Measurements from ENCODE around the gene RDM1. TPM values are rescaled to one million over a fixed set of nuclear protein-coding genes. Genes with fewer than 3 reads are reported as not detected.

Gene RDM1
- total and polyA plus RNA-seq, 10 donors: 0.48 to 2.3 (median 0.52) TPM; not detected in 5

DNA sequence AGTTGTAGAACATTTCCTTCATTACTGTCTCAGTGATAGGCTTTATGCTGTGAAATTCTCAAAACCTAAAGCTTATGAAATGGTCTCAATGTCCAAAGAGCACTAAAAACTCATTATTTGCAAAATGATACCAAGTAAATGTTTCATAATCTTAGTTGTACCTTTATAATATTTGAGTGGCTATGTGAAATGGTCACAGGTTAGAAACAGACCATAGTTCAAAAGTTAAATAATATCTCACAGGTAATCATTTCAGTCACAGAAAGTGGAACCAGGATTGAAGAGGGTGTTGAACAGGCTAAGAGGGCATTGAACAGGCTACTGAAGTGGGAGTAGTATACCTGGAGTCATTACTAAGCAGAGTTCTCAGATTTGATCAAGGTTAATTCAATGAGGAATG lies 2.9 kb downstream of the RDM1 start:
- no peak for DNase-seq
- H3K9me3 ChIP-seq: no peaks in the 10 kb centered on the region
- H3K4me1 ChIP-seq: peaks cover 4 to 28% (median 14%) of the 10 kb centered on the region in 6 donors
- H3K27ac ChIP-seq: no peak overlapping the region
- no peak for TF ChIP-seq POLR2A (IDR thresholded peaks at IDR 0.05)
- intact Hi-C loops (cut with DNase I; ENCODE audit: low total_unique reads): no loop called here
- H3K36me3 ChIP-seq: no peaks in the 10 kb centered on the region
- peaks cover 0 to 26% (median 0%) of the 10 kb centered on the region in 7 donors for H3K27me3 ChIP-seq (replicated peaks in 1 of 7)
- H3K4me3 ChIP-seq: no peak overlapping the region

DNA sequence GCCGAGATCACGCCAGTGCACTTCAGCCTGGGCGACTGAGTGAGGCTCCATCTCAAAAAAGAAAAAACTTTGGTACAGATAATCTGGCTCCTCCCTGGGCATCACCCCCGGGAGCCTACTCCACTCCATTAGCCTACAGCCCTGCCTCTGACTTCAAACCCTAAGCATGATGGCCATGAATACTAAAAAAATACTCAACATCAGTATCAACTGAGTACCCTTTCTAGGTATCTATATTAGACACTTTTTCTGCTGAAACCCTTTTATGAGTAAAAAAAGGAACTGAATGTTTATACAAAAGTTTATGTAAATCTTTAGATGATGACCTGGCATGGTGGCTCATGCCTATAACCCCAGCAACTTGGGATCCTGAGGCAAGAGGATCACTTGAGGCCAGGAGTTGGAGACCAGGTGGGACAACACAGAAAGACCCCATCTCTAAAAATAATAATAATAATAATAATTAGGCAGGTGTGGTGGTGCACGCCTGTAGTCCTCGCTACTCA lies 6.9 kb downstream of the RDM1 start:
- no peak for DNase-seq
- 90 to 96% (median 93%) methylated on average over 6 of the region's 6 CpGs for WGBS, 5 donors
- Histone ChIP-seq H3K27ac (peak overlapping the region in 1 of 8 donors; percentile 10), H3K9me3 (no peaks in the 10 kb centered on the region), H3K36me3 (no peaks in the 10 kb centered on the region), H3K27me3 (replicated peaks in 1 of 7) (peaks cover 0 to 3% (median 0%) of the 10 kb centered on the region in 7 donors), H3K4me1 (peaks cover 0 to 8% (median 0%) of the 10 kb centered on the region in 6 donors), H3K4me3 (no peak overlapping the region)
- intact Hi-C loops (cut with DNase I; ENCODE audit: low total_unique reads): no loop called here
- no peak for TF ChIP-seq POLR2A (IDR thresholded peaks at IDR 0.05)
- TF ChIP-seq, protein P1, sequence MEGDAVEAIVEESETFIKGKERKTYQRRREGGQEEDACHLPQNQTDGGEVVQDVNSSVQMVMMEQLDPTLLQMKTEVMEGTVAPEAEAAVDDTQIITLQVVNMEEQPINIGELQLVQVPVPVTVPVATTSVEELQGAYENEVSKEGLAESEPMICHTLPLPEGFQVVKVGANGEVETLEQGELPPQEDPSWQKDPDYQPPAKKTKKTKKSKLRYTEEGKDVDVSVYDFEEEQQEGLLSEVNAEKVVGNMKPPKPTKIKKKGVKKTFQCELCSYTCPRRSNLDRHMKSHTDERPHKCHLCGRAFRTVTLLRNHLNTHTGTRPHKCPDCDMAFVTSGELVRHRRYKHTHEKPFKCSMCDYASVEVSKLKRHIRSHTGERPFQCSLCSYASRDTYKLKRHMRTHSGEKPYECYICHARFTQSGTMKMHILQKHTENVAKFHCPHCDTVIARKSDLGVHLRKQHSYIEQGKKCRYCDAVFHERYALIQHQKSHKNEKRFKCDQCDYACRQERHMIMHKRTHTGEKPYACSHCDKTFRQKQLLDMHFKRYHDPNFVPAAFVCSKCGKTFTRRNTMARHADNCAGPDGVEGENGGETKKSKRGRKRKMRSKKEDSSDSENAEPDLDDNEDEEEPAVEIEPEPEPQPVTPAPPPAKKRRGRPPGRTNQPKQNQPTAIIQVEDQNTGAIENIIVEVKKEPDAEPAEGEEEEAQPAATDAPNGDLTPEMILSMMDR (IDR thresholded peaks at IDR 0.05 in 8 of 11, conservative IDR thresholded peaks at IDR 0.05 in 3 of 11): no peak
- no peak for TF ChIP-seq POLR2AphosphoS5 (IDR thresholded peaks at IDR 0.05)

GRCh38 chr17:35920229-35920628 lies 10.3 kb downstream of the RDM1 start:
- WGBS, 5 donors: 89 to 96% (median 90%) methylated on average over 1 of the region's 1 CpG
- H3K36me3 ChIP-seq: no peaks in the 10 kb centered on the region
- no peaks in the 10 kb centered on the region for H3K9me3 ChIP-seq
- DNase-seq: no peak
- H3K27ac ChIP-seq: no peak overlapping the region
- H3K4me1 ChIP-seq: peaks cover 0 to 8% (median 0%) of the 10 kb centered on the region in 6 donors
- no peaks in the 10 kb centered on the region for H3K27me3 ChIP-seq (replicated peaks in 1 of 7)
- intact Hi-C loops (cut with DNase I; ENCODE audit: low total_unique reads): no loop called here
- no peak overlapping the region for H3K4me3 ChIP-seq
- TF ChIP-seq, protein P1 (IDR thresholded peaks at IDR 0.05 in 8 of 11, conservative IDR thresholded peaks at IDR 0.05 in 3 of 11): no peak
- TF ChIP-seq POLR2A (IDR thresholded peaks at IDR 0.05): no peak
- TF ChIP-seq POLR2AphosphoS5 (IDR thresholded peaks at IDR 0.05): no peak

GRCh38 chr17:35918665-35919064 lies 11.9 kb downstream of the RDM1 start:
- Histone ChIP-seq H3K36me3 (no peaks in the 10 kb centered on the region), H3K4me3 (no peak overlapping the region), H3K4me1 (peaks cover 0 to under 1% (median 0%) of the 10 kb centered on the region in 6 donors), H3K27me3 (replicated peaks in 1 of 7) (no peaks in the 10 kb centered on the region), H3K27ac (no peak overlapping the region), H3K9me3 (no peaks in the 10 kb centered on the region)
- TF ChIP-seq, protein P1 (IDR thresholded peaks at IDR 0.05 in 8 of 11, conservative IDR thresholded peaks at IDR 0.05 in 3 of 11): no peak
- no peak for TF ChIP-seq POLR2AphosphoS5 (IDR thresholded peaks at IDR 0.05)
- TF ChIP-seq POLR2A (IDR thresholded peaks at IDR 0.05): no peak
- DNase-seq: no peak
- WGBS, 5 donors: 20 to 37% (median 29%) methylated on average over 3 of the region's 3 CpGs
- intact Hi-C loops (cut with DNase I; ENCODE audit: low total_unique reads): no loop called here
